ENCODE results near the gene FOXP1.

The FOXP1 gene

GRCh38 chr3:71102111-71102983 is 481.2 kb downstream of the FOXP1 start:
- H3K36me3 ChIP-seq = no peaks in the 10 kb centered on the region
- no peak for DNase-seq
- H3K9me3 ChIP-seq (ENCODE audit: severe bottlenecking) = no peaks in the 10 kb centered on the region
- no peak overlapping the region for H3K27ac ChIP-seq
- no peaks in the 10 kb centered on the region for H3K27me3 ChIP-seq (ENCODE audit: insufficient read depth, low read depth, severe bottlenecking)
- H3K4me3 ChIP-seq (ENCODE audit: low read depth, low read length) = no peak overlapping the region
- TF ChIP-seq CTCF (IDR thresholded peaks at IDR 0.05; ENCODE audit: low read depth, low read length) = no peak

- no peak for DNase-seq
- no peak for TF ChIP-seq CTCF (IDR thresholded peaks at IDR 0.05; ENCODE audit: low read depth, low read length)
- H3K9me3 ChIP-seq (ENCODE audit: severe bottlenecking) = no peaks in the 10 kb centered on the region
- H3K4me3 ChIP-seq (ENCODE audit: low read depth, low read length) = no peak overlapping the region
- no peak overlapping the region for H3K27ac ChIP-seq
- H3K36me3 ChIP-seq = no peaks in the 10 kb centered on the region
- no peaks in the 10 kb centered on the region for H3K27me3 ChIP-seq (ENCODE audit: insufficient read depth, low read depth, severe bottlenecking)
Observed at GRCh38 chr3:71101626-71102025, 481.9 kb downstream of the FOXP1 start.

- Histone ChIP-seq H3K27ac (no peak overlapping the region), H3K4me3 (ENCODE audit: low read depth, low read length) (no peak overlapping the region), H3K9me3 (ENCODE audit: severe bottlenecking) (no peaks in the 10 kb centered on the region), H3K27me3 (ENCODE audit: insufficient read depth, low read depth, severe bottlenecking) (no peaks in the 10 kb centered on the region), H3K36me3 (no peaks in the 10 kb centered on the region)
- DNase-seq = no peak
- TF ChIP-seq CTCF (IDR thresholded peaks at IDR 0.05; ENCODE audit: low read depth, low read length) = no peak
Observed at GRCh38 chr3:71101014-71101413, 482.5 kb downstream of the FOXP1 start.

GRCh38 chr3:71099997-71100719 is 483.4 kb downstream of the FOXP1 start:
- H3K36me3 ChIP-seq = no peaks in the 10 kb centered on the region
- DNase-seq = no peak
- H3K27me3 ChIP-seq (ENCODE audit: insufficient read depth, low read depth, severe bottlenecking) = no peaks in the 10 kb centered on the region
- no peak for TF ChIP-seq CTCF (IDR thresholded peaks at IDR 0.05; ENCODE audit: low read depth, low read length)
- H3K9me3 ChIP-seq (ENCODE audit: severe bottlenecking) = no peaks in the 10 kb centered on the region
- no peak overlapping the region for H3K27ac ChIP-seq
- no peak overlapping the region for H3K4me3 ChIP-seq (ENCODE audit: low read depth, low read length)

- Histone ChIP-seq H3K9me3 (ENCODE audit: severe bottlenecking) (no peaks in the 10 kb centered on the region), H3K27me3 (ENCODE audit: insufficient read depth, low read depth, severe bottlenecking) (no peaks in the 10 kb centered on the region), H3K36me3 (no peaks in the 10 kb centered on the region), H3K27ac (no peak overlapping the region), H3K4me3 (ENCODE audit: low read depth, low read length) (no peak overlapping the region)
- TF ChIP-seq CTCF (IDR thresholded peaks at IDR 0.05; ENCODE audit: low read depth, low read length) = no peak
- DNase-seq = no peak
Observed at GRCh38 chr3:71097557-71097956, 486.0 kb downstream of the FOXP1 start.

Data from WERI-Rb-1 (cell line).